DND-41 (cell line): ENCODE measurements around the gene LTBP1.

Experiments
- CTCF ChIP-seq: IDR thresholded peaks from 2 replicates; pipeline ENCODE4 v1.5.1; 2012; ENCODE audit warnings: borderline replicate concordance, low read length, moderate library complexity, mild to moderate bottlenecking; ENCODE audit not compliant: poor library complexity, severe bottlenecking; ENCODE audit errors: extremely low read depth
- EZH2 ChIP-seq: IDR thresholded peaks from 3 replicates; pipeline ENCODE4 v1.6.1; 2012; ENCODE audit warnings: borderline replicate concordance, low read depth, mild to moderate bottlenecking, moderate library complexity, low read length, inconsistent platforms; ENCODE audit not compliant: severe bottlenecking

DNA sequence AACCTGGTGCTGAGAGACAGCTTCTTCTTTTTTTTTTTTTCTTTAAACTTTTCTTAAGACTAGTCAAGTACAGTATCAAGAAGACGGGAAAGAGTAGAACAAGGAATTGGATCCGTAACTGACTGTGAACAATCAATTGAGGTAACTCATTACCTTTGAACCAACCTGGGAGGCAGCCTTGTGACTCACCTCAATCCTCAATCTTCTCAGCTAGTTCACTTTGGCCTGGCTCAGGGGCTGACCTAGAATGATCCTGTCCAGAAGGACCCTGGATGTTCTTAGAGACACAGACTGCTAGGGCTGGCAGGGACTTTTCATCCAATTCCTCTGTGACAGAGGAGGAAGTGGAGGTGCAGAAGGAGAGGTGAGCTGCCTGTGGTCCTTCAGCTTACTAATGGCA is 1.5 kb upstream of the LTBP1 start:
- no peak for TF ChIP-seq CTCF
- no peak for TF ChIP-seq EZH2
